Activated effector memory CD4-positive, alpha-beta T cell treated with Interleukin-2 at 50 U/mL for 16 hours (primary cell): ENCODE measurements around the gene PCGF3.
"Not testable (repeated sequence)": the region's sequence is repeated elsewhere in the genome, so short reads cannot be mapped to it uniquely, and the experiment has no call there.

Experiments
- DNase-seq: peaks from one replicate; pipeline ENCODE4 v3.0.0-alpha.2; 2020

PCGF3 gene

DNA sequence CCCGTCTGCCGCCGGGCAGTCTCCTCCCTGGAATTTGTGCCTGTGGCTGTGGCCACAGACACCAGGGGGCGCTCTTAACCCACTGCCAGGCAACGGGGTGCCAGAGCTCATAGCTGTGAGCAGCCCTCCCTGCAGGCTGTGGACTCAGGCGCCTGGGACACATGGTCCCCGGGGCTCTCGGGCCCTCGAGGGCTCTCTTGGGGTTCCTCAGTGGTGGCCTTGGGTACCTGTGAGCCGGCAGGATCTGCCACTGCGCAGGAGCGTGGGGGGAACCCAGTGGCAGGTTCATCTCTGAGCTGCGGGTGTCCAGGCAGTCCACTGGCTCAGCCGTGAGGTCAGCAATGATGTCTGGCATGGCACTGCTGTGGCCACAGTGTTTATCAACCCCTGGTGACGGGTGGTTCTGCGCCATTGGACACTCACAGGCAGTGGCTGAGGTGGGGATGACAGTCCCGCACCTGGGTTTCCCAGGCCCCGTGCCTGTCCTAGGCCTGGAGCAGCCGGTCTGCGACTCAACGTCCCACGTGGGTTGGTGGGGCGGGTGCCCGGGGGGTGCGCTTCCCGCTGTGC, 37.2 kb downstream of the PCGF3 start:
- peak; percentile 61 for DNase-seq

DNA sequence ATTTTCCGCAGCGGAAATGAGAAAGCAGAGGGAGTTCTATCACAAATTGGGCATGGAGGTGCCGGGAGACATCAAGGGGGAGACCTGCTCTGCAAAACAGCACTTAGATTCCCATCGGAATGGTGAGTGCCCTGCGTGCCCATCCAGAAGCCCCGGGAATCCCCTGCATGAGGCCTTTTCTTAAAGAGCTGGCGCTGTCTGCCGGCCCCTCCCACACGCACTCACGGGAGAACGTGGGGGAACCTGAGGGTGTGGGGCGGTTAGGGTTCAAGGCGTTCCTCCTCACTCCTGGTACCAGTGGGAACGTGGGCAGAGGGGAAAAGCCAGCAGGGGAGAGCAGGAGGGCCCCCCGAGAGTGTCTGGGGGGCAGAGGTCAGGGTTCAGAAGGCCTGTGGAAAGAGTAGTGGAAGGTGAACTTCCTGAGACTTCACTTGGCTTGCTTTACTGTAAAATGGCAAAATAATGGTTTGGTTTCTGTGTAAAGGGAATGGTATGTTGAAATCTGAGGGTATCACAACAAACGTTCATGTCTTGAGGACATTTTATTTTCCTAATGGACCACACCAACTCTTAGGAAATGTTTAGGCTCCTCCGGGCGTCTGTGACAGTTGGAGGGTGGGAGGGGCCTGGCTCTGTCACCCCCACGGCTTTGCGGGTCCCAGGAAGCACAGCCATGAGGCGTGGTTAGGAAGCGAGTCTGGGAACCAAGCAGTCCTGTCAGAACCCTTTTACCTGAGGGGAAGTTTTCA, 38.0 kb downstream of the PCGF3 start:
- DNase-seq, result no peak

DNA sequence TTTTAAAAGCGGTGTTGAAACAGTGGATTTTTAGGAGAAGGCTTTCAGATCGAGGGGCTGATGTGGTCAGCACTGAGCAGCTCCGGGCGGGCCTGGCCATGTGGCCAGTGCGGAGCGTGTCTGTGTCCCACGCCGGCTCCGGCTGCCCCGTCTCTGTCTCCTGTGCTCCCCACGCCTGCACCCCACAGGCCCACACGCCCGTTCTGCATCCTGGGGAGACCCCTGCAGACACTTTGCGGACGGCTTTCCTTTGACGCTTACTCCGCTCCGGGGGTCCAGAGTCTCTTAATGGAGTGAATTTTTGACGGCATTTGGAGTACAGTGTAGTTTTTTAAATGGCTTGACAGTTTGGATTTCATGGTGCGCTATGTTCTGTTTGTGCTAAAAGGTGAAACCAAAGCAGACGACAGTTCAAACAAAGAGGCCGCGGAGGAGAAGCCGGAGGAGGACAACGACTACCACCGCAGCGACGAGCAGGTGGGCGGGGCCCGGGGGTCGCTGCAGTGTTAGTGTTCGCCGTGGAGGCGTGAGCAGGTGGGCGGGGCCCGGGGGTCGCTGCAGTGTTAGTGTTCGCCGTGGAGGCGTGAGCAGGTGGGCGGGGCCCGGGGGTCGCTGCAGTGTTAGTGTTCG, 38.7 kb downstream of the PCGF3 start:
- DNase-seq, result no peak

DNA sequence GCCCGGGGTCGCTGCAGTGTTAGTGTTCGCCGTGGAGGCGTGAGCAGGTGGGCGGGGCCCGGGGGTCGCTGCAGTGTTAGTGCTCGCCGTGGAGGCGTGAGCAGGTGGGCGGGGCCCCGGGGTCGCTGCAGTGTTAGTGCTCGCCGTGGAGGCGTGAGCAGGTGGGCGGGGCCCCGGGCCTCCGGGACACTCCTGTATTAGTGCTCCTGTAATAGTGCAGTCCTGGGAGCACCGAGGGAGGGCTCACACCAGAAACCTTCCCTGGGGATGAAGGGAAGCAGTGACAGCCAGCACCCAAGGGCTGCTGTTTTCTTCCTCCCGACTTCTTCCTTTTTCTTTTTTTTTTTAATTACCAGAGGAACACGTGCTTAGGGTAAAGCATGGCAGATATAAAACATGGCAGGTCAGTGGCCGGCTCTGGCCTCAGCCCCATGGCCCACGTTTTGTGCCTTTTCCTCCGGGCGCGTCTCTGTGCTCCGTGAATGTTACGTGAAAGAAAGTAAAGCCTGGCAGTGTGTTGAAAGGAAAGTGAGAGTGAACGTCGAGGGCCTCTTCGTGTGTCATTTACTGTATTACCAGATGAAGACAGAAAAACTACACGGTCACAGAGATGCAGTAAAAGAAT, 42.0 kb downstream of the PCGF3 start:
- no peak for DNase-seq

DNA sequence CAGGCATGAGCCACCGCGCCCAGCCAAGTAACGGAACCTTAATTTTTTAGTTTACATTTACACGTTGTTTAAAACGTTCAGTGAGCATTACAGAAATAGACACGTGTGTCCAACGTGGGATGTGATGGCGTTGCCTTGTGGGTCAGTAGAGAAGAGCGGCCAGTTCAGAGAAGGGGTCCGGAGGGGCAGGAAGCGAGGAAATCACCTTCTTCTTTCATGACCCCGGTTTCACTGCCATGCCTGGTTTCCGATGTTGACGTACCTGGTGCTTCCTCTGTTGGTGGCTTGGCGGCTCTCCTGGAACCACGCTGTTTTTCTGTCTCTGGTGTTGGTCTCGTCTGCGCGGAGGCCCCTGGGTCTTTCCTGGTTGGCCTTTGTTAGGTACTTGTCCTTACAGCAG, 42.8 kb downstream of the PCGF3 start:
- DNase-seq, result no peak

DNA sequence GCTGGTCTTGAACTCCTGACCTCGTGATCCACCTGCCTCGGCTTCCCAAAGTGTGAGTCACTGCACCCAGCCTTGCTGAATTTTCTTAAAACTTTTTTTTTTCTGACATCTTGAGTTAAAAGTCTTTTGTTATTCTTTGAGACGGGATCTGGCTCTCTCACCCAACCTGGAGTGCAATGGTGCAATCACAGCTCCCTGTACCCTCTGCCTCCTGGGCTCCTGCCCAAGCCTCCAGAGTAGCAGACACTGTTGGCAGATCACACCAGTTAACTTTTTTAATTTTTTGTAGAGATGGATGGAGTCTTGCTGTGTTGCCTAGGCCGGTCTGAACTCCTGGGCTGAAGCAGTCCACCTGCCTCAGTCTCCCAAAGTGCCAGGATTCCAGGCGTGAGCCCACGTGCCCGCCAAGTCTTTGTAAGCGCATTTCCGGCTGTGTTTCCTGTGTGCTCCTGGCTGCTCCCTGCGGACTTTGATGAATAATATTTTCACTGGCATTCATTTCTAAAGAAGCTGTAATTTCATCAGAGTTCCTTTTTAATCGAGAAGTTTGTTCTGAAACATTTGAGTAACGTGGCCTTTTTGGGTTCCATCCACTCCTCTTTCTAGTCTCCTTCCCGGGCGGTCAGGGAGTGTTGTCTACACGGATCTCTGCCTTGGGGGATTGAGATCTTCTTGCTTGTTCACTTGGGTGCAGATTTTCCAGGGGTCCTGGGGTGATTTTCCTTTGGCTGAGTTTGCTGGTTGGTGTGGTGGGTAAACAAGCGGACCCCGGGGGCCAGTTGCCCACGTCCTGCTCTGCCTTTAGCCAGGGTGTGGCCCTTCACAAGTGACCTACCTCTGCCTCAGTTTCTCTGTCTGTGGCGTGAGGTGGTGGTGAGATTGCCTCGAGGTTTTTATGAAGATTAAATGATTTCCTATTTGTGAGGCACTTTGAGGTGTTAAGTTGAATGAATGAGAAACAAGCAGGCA, 44.4 kb downstream of the PCGF3 start:
- DNase-seq, result no peak

DNA sequence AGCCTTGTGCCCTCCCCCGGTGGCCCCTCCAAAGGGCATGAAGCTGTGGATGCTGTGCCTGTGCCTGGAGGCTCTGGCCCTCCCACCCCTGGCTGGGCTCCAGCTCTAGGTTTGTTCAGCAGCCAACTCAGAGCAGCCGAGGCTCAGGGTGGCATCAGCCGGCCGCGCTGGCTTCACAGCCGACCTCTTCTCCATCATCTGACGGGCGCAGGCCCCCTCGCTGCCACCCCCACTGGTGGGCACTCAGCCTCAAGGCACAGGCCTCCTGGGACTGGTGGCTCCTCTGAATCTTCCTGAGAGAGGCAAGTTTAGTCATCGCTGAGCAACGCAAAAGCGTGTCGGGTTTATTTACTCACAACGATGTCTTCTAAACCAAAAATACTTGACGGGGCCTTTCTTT, 46.0 kb downstream of the PCGF3 start:
- no peak for DNase-seq

DNA sequence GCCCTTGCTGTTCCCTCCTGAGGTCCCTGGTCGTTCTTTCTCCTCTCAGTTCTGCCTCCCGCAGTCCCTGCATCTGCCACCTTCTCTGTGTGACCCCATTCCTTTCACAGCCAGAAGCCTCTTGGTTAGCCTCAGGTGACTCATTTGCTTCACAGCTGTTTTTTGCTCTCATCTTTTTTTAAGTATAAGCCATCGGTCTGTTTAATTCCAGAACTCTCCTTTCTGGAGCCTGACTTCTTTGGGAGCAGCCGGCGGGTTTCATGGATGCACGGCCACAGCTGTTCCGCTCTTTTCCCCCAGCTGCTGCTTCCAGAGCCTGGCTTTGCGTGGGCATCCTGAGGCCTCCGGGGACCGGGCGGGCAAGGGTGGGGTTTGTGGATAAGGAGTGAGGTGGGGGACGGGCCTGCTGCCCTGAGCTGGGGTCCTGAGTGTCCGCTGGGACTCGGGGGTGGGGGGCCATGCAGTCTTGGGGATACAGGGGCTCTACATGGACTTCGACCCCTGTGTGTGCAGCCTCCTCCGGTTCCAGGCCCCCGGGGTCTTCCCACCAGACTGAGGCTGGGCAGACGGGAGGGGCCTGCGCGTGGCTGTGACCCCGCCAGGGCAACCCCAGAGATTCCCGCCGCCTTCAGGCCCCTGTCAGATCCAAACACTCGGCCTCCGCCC, 46.7 kb downstream of the PCGF3 start:
- DNase-seq, result no peak

DNA sequence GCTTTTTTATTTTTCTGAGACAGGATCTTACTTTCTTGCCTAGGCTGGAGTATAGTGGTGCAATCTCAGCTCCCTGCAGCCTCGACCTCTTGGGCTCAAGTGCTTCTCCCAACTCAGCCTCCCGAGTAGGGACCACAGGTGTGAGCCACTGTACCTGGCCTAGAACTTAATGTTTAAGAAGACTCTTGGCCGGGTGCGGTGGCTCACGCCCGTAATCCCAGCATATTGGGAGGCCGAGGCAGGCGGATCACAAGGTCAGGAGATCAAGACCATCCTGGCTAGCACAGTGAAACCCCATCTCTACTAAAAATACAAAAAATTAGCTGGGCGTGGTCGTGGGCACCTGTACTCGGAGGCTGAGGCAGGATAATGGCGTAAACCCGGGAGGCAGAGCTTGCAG, 47.6 kb downstream of the PCGF3 start:
- not testable (repeated sequence) for DNase-seq

DNA sequence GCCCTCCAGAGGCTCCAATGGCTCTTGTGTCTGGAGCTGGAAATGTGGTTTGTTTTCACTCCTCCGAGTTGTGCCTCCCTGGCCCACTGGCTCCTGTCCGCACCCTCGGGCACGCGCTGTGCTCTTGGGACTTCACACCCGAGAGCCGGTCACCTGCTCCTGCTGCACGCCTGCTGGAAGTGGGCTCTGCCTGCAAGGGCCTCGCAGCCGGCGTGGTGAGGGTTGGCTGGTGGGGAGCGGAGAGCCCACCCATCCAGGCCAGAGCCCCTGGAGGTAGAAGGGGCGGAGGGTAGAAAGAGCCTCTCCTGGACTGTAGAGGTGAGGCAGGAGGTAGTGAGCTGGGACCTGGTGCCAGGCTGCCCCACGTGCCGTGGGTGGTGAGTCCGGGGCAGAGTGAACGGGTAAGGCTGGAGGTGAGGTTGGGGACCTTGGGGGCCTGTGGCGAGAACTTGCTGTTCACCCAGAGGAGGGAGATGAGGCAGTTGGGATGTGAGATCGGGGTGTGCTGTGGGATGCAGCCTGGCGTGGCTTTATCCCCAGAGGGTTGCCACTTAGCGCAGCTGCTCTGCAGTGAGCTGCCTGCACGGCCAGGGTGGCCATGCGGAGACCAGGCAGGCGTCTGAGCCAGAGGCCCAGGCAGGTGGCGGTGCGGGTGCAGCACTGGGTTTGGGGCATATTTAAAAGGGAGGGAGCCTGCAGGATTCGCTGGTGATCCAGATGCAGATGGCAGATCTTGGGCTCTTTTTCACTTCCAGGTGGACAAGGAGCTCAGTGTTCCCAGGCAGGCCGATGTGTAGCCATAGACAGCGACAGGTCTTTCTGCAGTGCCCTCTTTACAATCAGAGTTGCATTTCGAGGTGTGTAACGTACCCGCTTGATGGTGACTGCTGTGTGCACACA, 48.8 kb downstream of the PCGF3 start:
- no peak for DNase-seq

DNA sequence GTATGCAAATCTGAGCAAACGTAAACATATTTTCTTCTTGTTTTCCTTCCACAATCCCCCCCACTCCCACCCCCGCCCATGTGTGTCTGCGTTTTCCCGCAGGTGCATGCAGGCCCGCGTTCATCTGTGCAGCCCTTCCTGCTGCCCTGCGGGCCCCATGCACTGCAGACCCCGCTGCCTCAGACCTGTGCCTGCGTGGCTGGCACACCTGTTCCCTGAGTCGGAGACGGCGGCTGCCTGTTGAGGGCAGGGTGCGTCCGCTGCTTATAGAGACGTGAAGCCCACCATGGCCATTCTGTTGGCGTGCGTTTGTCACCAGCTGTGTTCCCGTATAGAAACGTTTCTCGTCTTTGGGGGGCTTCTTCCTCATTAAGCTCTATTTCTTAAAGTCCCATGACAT, 51.5 kb downstream of the PCGF3 start:
- no peak for DNase-seq

DNA sequence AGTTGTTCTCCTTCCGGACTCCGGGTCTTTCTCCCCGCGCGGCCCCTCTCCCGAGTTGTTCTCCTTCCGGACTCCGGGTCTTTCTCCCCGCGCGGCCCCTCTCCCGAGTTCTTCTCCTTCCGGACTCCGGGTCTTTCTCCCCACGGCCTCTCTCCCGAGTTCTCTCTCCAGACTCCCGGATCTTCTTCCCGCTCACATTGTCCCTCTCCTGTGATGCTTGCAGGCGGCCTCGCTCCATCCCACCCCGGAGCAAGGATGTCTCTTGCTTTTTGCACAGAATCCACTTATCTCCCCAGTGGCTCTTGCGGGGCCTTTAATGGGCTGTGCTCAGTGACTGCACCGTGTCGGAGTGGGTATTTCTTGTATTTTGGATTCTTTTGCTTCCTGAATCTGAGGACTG, 54.2 kb downstream of the PCGF3 start:
- not testable (repeated sequence) for DNase-seq

DNA sequence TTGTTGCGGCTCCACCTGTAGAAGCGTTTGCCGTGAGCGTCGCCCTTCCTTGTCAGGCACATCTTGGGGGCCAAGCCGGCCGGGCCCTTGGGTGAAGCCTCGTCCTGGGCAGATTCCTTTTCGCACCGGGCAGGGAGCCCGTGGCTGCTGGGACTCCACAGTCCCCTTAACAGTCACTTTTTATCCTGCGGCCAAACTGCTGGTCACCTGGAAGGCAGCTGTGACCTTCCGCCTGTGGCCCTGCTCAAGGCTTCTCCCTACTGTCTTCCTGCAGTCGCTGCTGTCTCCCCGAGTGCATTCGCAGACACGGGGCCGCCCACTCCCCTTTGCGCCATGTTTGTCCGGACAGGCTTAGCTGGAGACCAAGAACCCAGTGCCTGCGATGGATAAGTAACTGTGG, 55.0 kb downstream of the PCGF3 start:
- DNase-seq, result no peak

DNA sequence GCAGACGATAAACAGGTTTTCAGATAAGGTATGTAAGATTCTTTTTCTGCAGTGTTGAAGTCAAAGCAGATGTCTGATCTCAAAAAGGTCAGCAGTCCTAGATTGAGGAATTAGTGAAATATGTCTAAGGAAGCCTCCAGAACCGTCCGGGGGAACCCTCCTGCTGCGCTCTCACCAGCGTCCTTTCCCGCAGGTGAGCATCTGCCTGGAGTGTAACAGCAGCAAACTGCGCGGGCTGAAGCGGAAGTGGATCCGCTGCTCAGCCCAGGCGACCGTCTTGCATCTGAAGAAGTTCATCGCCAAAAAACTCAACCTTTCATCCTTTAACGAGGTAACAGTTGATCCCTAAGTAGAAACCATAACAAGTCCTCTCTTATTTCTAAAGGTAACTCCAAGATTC, 55.5 kb downstream of the PCGF3 start:
- no peak for DNase-seq

DNA sequence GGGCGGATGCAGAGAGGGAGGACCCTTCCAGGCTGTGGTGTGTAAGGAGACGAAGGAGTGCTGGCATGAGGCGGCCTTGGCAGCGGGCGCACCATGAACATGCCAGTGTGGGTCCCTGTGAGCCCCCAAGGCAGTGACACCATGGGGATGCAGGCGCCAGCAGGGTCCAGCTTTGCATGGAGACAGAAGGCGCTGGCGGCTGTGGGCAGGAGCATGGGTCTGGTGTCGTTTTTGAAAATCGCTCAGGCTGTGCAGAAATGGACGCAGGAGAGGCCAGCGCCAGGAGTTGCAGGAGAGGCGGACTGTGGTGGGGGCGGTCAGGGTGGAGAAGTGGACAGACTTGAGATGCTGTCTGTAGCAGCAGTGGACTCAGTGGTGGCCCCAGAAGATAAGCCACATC, 56.1 kb downstream of the PCGF3 start:
- no peak for DNase-seq

DNA sequence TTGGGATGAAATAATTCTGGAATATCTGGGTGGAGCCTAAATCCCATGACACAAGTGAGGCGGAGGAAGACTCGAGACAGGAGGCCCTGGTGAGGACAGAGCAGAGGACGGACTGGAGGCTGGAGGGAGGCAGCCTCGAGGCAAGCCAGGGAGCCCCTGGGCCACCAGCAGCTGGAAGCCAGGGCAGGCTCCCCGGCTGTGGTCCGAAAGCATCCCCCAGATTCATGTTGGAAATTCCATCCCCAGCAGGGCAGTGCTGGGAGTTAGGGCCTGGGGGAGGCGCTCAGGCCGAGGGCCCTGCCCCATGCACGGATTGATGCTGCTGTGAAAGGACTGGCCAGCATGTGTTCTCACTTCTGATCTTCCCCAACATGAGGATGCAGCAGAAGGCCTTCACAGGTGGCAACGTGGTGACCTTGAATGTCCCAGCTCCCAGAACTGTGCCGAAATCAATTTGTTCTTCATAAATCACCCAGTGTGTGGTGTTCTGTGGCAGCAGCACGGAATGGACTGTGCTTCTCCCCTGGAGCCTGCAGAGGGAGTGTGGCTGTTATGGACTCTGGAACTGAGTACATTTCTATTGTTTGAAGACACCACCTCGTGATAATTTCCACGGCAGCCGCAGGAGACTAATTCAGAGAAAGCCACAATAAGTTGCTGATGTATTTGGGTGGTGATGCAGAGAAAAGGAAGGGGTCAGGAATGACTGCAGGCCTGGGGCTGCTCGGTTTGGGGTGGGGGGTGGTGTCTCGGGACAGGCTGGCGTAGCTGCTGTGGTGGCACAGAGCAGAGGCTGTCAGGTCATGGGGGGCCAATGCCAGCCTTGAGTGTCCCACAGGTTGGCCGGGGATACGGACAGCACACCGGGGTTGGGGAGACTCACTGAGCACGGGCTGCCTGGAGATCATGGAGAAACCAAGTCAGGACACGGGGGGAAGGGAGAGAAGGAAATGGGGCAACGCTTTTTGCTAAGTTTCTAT, 56.9 kb downstream of the PCGF3 start:
- no peak for DNase-seq

DNA sequence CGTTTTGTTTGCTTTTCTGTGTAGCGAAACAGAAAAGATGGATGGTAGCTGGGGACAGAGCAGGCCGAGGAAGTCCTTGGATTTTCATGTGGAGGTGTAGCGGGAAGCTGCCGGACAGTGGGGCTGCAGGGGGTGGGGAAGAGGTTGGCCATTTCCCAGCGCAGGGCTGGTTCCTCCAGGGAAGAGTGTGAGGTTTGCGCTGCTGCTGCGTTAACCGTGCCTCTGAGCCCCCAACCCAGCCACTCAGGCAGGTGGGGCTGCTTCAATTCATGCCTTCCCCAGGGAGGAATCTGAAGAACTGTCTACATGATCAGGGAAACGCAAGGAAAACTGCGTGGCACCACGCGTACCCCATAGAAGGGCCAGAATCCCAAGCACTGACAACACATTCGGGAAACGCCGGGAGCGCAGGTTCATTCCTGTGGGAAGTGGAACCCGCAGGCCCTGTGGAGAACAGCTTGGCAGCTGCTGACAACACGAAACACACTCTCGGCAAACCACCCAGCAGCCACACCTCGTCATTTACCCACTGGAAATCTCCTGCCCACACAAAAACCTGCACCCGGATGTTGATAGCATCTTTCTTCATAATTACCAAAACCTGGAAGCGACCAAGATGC, 57.7 kb downstream of the PCGF3 start:
- DNase-seq, result no peak

DNA sequence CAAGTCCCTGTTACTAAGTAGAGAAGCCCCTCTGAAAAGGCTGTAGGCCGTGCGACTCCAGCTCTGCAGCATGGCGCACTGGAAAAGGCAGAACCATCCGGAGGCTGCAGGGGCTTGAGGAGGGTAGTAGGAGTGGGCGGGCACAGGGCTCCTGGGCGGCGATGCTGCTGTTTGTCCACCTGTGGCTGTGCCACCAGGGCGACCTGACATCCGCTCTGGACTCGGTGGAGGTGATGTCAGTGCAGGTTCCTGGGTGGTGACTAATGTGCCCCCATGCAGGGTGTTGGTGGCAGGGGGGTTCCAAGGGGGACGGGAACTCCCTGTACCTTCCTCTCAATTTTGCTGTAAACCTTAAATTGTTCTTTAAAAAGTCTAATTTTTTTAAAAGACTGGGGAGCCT, 58.3 kb downstream of the PCGF3 start:
- no peak for DNase-seq

DNA sequence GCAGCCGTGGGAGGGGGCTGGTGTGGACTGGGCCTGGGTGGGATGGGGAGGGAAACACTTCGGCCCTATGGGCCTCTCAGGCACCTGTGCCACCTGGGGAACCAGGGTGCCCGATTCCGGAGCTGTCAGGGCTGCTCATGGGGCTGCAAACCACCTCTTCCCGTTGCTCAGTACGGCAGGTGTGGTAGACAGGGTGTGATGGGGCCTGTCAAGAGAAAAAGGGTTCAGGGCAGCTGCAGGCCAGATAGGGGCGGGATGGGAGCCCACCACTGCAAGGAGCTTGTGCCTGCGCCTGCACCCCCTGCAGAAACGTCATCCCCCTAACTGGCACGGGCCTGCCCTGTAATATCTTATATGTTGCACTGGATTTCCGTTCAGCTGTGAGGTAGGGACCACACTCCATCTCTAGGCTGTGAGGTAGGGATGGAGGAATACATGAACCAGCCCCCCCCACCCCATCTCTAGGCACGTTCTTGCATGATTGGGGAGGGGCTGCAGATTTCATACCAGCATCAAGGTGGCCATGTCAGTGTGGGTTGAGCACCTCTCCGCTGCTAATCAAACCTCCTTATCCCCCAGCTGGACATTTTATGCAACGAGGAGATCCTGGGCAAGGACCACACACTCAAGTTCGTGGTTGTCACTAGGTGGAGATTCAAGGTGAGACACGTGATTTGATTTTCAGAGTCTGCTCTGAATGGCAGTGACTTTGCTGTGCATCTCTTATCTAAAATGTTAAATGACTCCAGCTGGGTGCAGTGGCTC, 59.0 kb downstream of the PCGF3 start:
- DNase-seq, result no peak
